HG03378 (cell line): ENCODE results near the gene MBNL3.
"Not testable (repeated sequence)": the region's sequence is repeated elsewhere in the genome, so short reads cannot be mapped to it uniquely, and the experiment has no call there.

Experiments used
- ATAC-seq: cut with Tn5 transposase; IDR thresholded peaks from one replicate; pipeline ENCODE4 v1.9.1; 2021; ENCODE audit warnings: mild to moderate bottlenecking, moderate library complexity; ENCODE audit not compliant: unreplicated experiment

The MBNL3 gene

DNA sequence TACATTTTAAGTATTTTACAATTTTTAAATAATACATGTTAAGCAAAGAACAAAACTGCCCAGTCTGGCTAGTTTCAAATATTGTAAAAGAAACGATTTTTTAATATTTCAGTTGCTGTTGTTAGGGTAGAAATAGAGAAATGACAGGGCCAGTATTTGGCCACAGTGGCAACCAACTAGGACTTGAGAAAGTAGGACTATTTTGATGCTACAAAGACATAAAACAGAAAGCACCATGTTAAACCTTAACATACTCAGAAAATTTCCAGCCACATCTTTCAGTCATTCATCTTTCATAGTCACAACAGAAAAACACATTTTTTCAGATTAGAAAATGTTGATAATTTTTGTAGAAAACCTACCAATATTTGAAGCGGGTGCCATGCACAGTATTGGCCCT is 104.5 kb downstream of the MBNL3 start:
- no peak for ATAC-seq

DNA sequence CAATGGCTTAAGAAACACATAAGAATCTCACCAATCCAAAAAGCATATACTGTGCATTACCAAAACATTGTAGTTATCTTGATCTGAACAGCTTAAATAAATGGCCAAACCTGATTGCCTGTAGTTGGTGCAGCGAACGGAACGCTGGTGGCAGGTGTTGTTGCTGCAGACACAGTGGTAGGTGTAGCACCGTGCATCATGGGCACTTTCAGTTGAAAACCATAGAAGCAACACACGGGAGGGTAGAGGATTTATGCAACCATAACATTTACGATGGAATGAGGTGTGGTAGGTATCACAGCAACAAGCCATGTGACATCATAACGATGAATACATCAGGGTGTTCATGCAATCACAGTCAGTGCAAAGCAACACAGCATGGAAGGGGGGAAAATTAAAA is 106.8 kb downstream of the MBNL3 start:
- no peak for ATAC-seq

DNA sequence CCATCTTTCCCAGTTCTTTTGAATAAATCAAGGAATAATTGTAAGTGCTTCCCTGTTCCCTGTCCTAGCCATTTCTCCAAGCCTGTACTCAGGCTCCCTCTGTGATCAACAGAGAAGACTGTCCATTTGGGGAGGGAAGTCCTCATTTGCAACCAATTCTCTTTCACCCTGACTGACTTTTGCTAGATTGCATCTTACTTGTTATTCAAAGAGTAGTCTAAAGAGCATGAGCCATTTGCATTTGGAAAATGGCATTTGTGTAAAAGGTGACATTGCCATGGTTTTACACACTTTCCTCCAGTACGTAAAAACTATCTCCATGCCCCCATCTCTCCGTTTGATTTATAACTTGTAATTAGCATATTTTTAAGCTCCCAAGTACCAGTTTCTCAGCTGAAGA is 110.6 kb downstream of the MBNL3 start:
- ATAC-seq: no peak

DNA sequence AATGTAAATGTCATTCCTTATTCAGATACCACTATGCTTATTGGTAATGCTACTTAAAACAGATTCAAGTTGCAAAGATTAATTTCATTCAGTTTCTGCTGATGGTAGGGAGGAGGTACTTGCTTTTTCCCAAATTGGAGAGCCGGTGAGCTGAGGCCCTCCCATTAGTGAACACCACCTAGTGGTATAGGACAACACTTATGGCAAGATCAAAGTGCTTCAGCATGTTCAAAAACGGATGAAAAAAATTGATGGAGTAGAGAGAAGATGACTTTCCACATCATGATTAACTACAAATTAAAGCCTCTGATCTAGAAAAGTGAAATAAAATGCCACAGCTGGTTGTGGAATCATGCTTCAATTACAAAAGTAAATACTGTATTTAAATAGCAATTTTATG is 112.9 kb downstream of the MBNL3 start:
- ATAC-seq: no peak

DNA sequence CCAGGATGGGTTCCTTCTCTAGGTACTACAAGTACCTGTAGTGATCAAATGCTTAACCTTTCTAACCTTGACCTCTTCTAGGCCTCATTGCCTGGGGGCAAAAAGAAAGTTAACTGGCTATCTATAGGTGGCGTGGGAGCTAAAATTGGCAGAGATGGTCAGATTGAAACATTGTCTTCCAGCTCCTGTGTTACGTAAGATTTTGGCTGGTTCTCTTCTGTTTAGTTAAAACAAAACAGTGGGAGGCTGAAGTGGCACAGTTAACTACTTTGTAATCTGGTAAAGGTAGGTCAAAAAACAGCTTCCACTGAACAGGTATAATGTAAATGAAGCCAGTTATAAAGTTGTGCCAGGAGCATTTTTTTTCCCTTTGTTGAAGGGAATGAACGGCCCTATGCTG is 115.2 kb downstream of the MBNL3 start:
- ATAC-seq: no peak

DNA sequence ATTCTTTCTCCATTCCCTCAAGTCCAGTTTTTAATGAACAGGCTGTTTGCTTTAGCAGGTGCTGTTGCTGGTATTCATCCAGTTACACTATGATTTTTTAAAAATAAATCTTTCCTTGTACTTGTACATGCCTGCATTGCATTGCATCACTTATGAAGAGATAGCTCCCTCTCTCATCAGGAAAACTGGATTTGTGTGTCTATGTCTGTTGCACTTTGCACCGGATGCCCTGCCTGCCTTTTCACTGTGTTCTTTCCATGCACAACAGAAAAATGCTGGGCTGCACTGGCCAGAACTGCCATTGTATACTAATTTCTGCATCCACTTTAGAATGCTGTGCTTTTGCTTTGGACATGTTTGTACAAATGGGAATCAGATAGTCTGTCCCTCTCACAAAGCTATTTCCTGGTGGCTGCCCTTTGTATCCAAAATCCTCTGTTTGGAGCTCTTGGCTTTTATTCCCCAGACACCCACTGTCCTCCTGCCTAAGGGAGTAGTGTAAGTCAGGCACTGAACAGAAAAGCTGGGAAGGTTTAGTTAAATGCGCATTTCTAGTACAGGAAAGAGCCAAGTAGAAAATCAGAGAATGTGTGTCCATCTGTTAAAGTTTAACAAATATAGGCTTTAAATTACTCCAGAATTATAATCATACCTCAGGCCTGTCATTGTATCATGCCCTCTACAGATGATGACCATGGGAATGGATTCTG is 119.1 kb downstream of the MBNL3 start:
- ATAC-seq: no peak

DNA sequence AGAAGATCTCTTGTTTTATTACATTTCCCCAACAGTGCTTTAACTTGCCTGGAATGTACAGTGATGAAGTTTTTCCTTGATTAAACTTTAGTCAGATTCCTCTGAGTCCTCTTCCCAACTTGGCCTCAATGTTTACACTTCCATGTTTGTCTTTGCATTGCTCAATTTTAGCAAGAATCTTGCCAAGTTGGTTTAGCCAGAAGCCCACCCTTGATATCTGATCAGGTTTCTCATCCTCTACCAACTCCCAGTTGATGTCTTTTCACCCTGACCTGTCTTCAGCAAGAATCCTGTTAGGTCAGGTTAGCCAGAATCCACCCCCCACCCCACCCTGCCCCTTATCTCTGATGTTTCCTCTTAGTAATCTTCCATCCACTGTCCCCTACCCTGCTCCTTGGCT is 120.9 kb downstream of the MBNL3 start:
- no peak for ATAC-seq

DNA sequence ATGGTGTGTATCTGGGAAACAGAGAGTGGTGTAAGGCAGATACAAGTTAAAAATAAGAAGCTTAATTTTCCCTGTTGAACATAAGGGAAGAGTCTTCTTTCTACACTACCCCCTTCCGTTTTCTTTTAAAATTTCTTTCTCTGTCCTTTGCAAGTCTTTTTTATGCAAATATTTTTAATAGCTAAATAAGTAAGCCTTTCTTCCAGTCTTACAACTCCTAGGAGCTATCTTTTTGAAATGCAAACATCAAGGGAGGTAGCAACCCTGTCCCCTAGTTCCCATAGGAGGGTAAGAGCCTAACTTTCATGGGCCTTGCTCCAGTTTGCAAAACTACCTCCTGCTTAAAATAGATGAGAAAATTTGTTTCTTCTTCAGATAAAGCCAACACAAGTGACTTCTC is 121.5 kb downstream of the MBNL3 start:
- ATAC-seq: no peak

DNA sequence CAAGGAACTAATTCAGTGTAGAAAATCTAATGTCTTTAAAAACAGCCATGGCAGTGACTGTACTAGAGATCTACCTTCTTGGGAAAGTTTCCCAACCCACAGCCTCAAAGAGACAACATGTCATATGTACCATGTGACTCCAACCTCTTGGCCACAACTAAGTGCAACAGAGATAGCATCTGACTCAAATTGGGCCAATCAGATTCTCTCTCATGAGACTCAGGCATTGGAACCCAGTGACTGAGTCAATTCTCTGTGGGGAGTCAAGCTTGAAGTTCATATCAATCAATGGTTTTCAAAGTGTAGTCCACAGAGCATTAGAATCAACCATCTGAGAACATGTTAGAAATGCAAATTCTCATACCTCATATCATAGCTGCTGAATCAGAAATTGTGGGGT is 123.3 kb downstream of the MBNL3 start:
- ATAC-seq: no peak

DNA sequence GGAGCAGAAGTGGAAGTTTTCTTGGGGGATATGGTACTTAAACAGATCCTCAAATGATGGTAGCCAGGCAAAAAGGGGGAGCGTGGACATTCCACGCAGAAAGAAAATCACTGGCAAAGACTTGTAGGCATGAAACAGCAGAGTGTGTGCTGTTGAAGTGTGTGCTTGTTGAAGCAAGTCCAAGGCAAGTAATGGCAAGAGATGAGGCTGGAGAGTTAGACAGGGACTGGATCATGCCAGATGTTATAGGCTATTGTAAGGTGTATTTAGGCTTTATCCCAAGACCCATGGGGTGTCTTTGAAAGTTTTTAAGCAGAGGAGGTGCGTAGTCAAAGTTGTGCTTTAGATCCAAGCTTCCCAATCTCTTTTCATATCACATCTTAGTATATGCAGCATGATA is 124.5 kb downstream of the MBNL3 start:
- no peak for ATAC-seq

DNA sequence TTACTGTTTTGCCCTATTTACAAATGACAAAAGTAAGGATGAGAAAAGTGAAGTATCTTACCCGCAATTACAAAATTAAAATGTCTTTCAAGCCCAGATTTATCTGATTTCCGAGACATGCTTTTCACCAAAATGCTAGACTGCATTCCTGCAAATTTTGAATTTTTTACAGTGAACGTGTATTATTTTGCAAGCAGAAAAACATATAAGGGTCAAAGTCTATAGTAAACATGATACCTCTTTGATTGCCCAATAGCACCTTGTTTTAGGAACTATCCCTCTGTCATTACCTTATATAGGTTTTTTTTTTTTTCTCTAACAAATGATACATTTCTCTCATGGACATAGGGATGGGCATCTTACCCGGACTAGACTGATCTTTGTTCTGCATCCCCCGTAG is 135.4 kb downstream of the MBNL3 start:
- no peak for ATAC-seq

DNA sequence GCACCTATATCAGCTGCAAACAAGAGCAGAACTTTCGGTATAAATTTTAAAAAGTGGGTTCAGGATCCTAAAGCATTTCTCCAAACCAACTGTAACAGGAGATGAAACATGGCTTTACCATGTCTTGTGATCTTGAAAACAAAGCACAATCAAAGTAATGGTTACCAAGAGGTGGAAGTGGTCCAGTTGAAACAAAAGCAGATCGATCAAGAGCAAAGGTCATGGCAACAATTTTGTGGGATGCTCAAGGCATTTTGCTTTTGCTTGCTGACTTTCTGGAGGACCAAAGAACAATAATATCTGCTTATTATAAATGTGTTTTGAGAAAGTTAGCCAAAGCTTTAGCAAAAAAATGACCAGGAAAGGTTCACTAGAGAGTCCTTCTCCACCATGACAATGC is 152.7 kb downstream of the MBNL3 start:
- ATAC-seq: no peak

DNA sequence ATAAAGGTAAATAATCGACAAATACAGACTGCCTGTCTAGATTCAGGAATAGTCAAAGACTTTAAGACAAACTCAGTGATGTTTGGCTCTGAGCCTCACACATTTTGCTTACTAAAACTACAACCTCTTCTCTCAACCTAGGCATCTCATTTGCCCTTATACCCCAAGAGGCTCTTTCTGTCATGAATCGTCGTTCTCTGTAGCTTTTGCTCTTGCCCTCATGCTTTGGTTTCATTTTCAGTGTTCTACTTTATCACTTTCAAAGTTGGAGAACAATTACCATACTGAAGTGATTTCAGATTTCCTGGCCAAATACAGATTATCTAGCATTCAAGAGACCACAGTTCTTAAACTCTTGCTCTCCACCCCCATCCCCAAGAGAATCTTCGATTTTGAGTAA is 155.5 kb downstream of the MBNL3 start:
- ATAC-seq: no peak

DNA sequence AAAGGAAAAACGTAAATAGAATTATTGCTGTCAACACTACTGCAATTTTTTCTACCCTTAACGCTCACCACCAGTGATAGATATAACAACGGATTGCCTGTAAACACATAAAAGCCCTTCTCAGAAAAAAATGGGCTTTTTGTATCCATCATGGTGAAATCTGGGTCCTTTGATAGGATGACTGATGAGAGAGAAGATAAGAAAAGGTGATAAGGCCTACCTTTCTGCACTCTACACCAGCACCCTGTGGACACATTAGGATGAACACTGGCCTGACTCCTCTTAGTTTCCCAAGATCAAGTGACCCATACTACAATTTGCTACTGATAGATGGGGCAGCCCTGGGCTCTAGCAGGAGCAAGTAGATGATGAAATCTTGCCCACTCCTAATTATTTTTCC is 157.3 kb downstream of the MBNL3 start:
- no peak for ATAC-seq

DNA sequence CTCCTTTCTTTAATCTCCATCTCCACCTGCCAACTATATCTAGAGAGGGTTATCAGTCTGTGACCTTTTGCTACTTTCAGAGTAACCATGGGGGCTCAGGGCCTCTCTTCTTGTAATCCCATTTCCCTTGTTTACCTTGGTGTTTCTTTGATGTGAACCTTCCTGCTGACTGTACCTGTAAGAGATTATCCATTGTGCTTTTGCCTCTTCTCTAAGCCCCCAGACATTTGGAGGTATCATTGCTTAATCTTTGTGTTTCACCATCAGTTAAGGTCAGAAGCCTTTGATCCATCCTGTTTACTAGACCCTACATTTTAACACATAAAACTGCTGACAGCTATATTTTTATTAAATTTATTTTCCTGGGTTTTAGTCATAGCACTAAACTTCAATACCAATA is 157.8 kb downstream of the MBNL3 start:
- no peak for ATAC-seq

DNA sequence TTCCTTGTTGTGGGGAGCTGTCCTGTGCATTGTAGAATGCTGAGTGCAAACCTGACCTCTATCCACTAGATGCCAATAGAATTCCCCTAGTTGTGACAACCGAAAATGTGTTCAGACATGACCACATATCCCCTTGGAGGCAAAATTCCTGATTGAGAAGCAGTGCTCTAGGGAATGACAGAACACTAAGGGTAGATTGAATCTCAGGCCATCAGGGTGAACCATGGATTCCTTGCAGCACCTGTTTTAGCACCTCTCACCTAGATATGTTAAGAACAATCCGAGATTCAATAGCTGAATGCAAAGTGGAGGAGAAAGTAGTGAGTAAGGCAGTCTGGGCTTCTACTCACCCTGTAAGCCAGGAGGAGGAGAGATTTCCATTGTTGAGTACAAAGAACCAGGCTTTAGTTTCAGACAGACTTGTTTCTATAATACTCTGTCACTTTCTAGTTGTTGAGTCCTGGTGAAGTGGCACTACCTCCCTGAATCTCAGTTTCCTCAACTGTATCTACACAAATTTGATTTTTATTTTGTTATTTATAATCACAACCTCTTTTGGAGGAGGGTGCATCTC is 158.6 kb downstream of the MBNL3 start:
- ATAC-seq: no peak

DNA sequence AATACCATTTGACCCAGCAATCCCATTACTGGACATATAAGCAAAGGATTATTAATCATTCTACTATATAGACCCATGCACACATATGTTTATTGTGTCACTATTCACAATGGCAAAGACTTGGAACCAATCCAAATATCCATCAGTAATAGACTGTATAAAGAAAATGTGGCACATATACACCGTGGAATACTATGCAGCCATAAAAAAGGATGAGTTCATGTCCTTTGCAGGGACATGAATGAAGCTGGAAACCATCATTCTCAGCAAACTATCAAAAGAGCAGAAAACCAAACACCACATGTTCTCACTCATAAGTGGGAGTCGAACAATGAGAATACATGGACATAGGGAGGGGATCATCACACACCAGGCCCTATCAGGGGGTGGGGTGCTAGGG is 161.9 kb downstream of the MBNL3 start:
- not testable (repeated sequence) for ATAC-seq
